Activated CD8-positive, alpha-beta memory T cell treated with anti-CD3 and anti-CD28 coated beads, Interleukin-2, amount 50 U/mL, for 48 hours (primary cell): Measurements from ENCODE around the gene RPP30.
"Not testable (repeated sequence)": the region's sequence is repeated elsewhere in the genome, so short reads cannot be mapped to it uniquely, and the experiment has no call there.

Source experiments
- DNase-seq: peaks from one replicate; pipeline ENCODE4 v3.0.0-alpha.2; 2020

The RPP30 gene

DNA sequence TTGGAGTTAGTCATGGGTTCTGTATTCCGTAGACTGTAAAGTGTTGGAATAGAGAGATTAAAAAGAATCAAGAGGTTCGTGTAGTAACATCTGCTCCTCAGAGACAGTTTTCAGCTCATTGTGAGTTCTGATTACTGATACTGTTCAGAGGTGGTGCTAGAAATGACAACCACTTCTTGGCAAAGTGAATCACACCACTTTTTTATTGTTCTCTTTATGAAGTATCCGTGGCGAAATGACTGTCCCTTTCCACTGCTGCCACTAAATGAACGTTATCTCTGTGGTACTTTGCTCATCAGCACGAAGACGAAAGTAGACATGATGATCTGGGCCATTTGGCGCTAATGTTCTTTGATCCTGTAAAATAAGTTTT is 860 bp downstream of the RPP30 start:
- DNase-seq: no peak

DNA sequence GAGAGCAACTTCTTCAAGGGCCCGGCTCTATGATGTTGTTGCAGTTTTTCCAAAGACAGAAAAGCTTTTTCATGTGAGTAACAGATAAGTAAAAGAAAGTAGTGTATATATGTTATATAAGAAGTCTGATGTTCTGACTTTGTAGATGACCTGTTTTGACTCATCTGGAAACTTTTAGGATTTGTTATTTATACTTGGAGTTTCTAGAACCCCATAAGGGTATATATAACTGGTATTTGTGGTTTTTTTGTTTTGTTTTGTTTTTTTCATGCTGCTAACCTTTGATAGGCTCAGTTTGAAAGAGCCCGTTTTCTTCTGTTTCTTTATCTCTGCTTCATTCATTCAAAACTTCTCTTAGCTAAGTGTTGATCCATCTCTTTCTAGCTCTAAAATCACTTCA is 7.3 kb downstream of the RPP30 start:
- DNase-seq: no peak

DNA sequence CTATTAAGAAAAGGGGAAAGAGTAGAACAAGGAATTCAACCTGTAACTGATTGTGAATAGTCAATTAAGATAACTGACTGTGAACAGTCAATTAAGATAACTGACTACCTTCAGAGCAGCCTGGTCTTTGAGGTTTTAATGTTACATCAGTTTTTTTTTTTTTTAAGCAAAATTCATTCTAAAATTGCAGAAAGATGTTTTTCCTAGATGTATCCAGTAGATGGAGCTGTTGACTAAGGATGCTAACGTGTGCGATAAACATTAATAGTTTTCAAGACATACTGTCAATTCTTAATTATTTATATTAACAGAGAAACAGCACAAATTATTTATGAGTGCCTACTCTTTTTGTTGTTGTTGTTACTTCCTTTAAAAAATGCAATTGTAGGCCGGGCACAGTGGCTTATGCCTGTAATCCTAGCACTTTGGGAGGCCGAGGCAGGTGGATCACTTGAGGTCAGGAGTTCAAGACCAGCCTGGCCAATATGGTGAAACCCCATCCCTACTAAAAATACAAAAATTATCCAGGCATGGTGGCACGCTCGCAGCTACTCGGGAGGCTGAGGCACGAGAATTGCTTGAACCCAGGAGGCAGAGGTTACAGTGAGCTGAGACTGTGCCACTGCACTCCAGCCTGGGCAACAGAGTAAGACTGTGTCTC is 8.4 kb downstream of the RPP30 start:
- DNase-seq: not testable (repeated sequence)

DNA sequence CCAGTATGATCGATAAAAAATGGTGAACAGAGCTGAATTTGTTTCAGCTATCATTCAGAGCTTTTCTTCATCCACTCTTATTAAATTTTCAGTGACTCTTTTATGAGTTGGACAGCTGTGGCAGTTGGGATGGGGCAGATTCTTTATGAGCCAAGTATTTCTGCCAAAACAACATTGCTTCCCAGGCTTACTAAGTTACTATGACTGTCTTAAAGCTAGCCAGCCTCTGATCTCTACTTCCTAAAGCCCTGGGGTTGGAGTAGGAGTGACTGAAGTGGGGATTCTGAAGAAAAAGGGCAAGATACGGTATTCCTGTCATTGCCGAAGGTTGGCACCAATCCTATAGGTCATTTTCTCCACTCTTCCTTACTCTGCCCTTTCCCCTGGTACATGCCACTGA is 12.7 kb downstream of the RPP30 start:
- no peak for DNase-seq

DNA sequence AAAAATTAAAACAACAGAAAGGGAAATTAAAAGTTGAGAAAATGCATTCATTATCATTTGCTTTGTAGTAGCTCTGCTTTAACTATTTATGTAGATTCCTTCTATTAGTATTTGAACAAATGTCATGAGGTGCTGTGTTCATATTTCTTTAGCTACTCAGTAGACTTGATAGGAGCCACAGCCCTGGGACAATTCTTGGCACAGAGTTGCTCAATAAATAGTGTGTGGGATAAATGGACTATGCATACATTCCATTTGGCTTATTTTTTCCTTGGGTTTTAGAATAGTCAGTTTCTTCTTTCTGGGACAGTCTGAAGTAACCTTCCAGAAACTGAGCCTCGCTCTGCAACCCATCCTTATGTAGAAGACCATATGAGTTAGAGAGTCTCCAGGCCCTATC is 13.4 kb downstream of the RPP30 start:
- DNase-seq: no peak

GRCh38 chr10:90887555-90887954 is 15.8 kb downstream of the RPP30 start:
- DNase-seq: no peak

GRCh38 chr10:90888387-90888786 is 16.6 kb downstream of the RPP30 start:
- DNase-seq: no peak

- no peak for DNase-seq
Measured at GRCh38 chr10:90889636-90890035, 17.9 kb downstream of the RPP30 start.

DNA sequence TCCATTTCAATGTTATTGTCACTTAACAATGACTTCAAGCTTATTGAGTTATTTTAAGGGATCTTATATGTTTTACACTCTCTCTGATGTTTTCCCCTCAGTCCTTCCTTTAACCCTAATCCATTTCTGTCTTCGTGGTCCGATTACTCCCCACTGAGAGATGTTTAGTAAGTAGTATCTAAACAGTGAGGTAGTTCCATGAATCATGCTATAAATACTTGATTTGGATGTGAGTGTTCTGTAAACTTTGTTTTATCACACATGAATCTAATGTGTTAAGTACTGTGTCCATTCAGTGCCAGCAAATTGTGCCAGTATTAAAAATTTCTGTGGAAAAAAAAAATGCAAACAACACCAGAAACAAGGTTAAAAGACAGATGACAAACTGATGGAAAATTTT is 18.6 kb downstream of the RPP30 start:
- no peak for DNase-seq

DNA sequence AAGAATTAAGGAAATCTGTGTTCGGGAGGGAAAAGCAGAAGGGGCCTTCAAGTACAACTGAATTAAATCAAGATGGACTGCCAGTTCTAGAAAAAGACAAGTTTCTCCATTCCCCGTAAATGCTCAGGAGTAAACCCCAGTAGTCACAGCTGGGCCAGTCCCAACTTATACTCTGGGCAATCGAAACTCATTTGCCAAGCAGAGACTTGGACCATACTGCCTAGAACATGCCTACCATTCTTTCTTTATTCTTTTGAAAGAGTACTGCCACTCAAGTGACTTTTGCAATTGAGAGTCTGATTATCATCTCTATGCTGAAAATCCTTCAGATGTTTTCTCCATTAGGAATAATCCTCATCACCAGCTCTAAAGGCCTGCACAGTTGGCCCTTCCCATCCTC is 21.4 kb downstream of the RPP30 start:
- DNase-seq: no peak

DNA sequence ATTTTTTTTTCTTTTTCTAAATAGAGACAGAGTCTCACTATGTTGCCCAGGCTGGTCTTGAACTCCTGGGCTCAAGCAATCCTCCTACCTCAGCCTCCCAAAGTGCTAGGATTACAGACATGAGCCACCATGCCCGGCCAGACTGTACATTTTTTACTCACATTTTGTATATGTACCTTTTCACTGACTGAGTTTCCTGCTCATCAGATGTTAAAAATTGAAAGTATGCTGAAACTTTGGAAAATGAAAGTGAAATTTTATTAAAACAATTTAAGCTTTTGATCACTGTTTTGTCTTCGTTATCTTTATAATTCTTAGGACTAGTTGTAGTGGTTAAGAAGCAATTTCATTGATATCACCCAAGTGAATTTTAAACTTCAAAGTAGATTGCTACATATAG is 25.1 kb downstream of the RPP30 start:
- not testable (repeated sequence) for DNase-seq

GRCh38 chr10:90905925-90906324 is 34.2 kb downstream of the RPP30 start:
- no peak for DNase-seq

- DNase-seq: no peak
Measured at GRCh38 chr10:90906596-90906995, 34.8 kb downstream of the RPP30 start.

DNA sequence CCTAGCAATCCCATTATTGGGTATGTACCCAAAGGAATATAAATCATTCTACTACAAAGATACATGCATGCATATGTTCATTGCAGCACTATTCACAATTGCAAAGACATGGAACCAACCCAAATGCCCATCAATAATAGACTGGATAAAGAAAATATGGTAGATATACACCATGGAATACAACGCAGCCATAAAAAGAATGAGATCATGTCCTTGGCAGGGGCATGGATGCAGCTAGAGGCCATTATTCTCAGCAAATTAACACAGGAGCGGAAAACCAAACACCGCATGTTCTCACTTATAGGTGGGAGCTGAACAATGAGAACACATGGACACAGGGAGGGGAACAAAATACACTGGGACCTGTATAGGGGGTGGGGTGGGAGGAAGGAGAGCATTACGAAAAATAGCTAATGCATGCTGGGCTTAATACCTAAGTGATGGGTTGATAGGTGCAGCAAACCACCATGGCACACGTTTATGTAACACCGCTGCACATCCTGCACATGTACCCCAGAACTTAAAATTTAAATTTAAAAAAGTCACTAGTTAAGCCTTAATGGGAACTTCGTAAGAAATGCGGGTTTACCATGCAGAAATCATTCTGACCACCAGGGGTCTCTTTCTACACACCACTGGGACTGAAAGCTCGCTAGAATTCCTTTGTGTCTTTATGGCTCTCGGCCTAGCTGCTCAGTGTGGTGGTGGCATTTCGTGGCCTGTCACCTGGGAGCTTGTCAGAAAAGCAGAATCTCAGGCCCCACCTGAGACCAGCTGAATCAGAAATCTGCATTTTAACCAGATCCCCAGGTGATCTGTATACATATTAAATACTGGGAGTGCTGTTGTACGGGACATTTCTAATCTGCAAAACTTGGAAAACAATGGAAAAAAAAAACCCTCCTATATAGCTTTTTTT is 39.6 kb downstream of the RPP30 start:
- peak; percentile 58 for DNase-seq

GRCh38 chr10:90912174-90912573 is 40.4 kb downstream of the RPP30 start:
- no peak for DNase-seq

DNA sequence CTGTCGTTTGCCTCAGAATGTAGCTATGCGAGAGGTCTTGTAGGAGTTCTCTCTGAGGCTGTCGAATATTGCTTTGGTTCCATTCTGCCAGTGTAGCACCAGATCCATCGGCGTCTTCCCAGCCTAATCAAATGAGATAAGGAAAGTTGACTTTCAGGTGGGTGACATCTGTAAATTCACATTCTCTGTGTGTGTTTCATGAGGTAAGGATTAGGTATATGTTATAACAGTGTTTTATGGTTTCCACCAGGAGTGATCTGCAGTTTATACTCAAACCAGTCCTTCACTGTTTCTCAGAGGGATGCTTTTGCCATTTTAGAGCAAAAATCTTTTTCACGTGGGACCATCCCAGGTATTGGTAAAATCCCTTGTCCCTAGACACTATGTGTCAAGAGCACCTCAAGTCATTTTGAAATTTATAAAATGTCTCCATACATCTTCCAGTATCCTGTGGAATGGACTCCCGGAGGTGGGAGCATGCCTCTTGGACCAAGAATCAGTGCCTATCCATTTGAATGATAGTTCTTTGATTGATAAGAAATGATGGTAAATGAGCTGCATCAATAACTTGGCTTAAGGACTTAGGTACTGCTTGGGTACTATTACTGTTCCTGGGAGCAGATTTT is 41.2 kb downstream of the RPP30 start:
- no peak for DNase-seq

- DNase-seq: no peak
Measured at GRCh38 chr10:90913774-90914420, 42.1 kb downstream of the RPP30 start.

DNA sequence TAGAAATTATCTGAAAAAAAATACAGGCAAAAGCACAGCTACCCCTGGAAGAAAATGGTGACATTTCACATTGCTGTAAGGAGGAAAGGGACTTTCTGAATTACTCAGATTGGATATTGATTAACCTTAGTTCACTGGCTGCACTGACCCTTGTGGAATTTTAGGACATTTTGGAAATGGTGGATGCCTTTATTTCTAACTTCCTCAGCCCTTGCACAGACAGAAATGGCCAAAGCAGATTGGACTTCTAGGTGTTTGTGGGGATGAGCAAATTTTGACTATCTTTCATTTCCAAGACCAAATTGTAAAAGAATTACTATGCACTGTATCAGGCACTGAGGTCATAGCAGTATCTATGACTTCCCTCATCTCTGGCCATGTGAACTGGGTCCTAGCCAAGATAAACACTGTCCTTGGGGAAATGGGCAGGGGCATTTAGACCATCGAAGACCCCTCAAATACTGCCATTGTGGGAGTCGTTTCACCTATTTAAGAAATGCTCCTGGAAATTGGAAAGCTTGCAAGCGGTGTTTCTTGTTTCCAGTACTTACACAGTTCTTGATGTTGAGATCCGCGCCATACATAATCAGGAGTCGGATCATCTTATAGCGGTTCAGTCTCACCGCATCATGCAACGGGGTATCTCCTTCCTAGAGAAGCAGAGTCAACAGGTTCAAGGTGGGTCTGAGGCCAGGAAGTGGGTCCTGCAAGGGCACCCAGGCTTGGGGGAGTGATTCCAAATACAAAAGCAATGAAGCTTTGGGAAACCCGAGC is 43.4 kb downstream of the RPP30 start:
- DNase-seq: no peak

DNA sequence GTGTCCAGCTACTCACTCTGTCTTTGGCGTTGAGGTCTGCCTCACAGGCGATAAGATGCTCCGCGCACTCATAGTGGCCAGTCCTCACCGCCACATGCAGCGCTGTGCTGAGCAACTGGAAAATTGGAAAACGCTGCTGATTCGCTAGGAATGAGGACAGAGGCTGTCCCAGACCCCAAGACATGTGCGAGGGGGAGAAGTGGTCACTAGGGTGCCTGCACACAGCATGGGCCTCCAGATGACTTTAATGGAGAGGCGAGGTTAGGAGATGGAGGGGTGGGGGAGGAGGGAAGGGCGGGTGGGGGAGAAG is 43.9 kb downstream of the RPP30 start:
- no peak for DNase-seq

DNA sequence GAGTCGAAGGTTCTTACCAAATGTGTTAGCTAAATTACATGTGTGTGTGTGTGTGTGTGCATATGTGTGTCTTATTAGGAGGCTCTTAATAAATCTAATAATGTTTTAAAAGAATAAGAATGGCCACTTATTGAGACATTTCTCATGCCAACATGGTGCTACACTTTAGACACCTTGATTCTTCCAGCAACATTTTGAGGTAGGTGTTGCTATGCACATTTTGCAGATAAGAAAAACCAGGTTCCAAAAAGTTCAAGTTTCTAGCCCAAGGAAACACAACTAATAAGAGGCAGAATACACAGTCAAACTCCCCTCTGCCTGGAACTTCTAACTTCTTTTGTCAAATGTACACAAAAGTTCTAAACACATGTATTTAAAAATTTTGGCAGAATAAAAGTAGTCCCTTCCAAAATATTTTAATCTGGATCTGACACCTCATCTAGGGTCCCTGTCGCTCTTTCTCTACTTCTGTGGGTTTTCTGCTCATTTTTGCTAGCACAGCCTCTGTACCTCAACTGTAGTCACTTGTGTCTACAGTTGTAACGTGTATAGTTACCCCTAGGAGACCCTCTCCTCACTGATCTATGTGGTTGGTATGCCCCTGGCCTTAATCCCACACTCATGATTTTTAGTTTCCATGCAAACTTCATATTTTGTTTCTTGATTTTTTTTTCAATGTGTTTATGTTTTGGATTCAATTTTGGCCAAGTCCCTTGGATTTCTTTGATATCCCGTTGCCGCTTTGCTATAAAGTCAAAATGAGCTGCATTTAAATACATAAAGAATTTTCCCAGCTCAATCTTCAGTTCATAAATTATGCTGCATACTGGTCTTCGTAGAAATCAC is 44.8 kb downstream of the RPP30 start:
- DNase-seq: no peak

GRCh38 chr10:90917238-90917967 is 45.6 kb downstream of the RPP30 start:
- no peak for DNase-seq
